H1 (cell line): ENCODE data around the gene KLC4. TPM values are rescaled to one million over a fixed set of nuclear protein-coding genes. Genes with fewer than 3 reads are reported as not detected.

ENCODE experiments used
- BCL11A ChIP-seq, 2 experiments: IDR thresholded peaks; one replicate each; pipeline ENCODE4 v1.6.1; 2011; ENCODE audit warnings: low read depth in 2 of 2, low read length in 2 of 2, mild to moderate bottlenecking in 2 of 2
- CTBP2 ChIP-seq: IDR thresholded peaks from 2 replicates; pipeline ENCODE4 v1.7.0; 2011; ENCODE audit warnings: borderline replicate concordance, mild to moderate bottlenecking, moderate library complexity, mixed read lengths, low read length; ENCODE audit not compliant: insufficient read depth, insufficient read length
- NRF1 ChIP-seq: IDR thresholded peaks from 2 replicates; pipeline ENCODE4 v1.6.1; 2011; ENCODE audit warnings: mild to moderate bottlenecking, low read depth, low read length, improper control_type of control experiment
- SIRT6 ChIP-seq: IDR thresholded peaks from one replicate; pipeline ENCODE4 v1.7.1; 2012; ENCODE audit warnings: low read length, inconsistent platforms
- SP2 ChIP-seq: IDR thresholded peaks from 2 replicates; pipeline ENCODE4 v1.6.1; 2012; ENCODE audit warnings: mild to moderate bottlenecking, low read length, inconsistent platforms
- SRF ChIP-seq: IDR thresholded peaks from 2 replicates; pipeline ENCODE4 v1.6.1; 2011; ENCODE audit warnings: mild to moderate bottlenecking, low read depth, low read length, moderate library complexity
- TAF1 ChIP-seq: IDR thresholded peaks from 2 replicates; pipeline ENCODE4 v1.6.1; 2011; ENCODE audit warnings: mild to moderate bottlenecking, low read depth, low read length
- polyA plus RNA-seq, 7 experiments: library from polyadenylated mRNA; depleted of rRNA in 3 of 7; stranded (reverse) in 5 of 7; unstranded in 2 of 7; fragments of >200 nt in 5 of 7; fragments of 200-250 nt in 2 of 7; gene quantifications; 1 replicate in 5 of 7; 2 replicates in 1 of 7; 4 replicates in 1 of 7; pipeline versions ENCODE4 v1.2.1 to v1.2.3, GENCODE V29; 2011 to 2013; ENCODE audit warnings: missing spikeins in 2 of 7, mixed read lengths in 2 of 7
- total RNA-seq: library from RNA; stranded (reverse); fragmentation: NEBNext Ultra II Directional; extraction: Animal tissue kit (Norgen Biotek cat#: 25700); gene quantifications from 2 replicates; pipeline ENCODE4 v1.2.1, GENCODE V29; 2021

KLC4 gene
- total and polyA plus RNA-seq, 2 of the 8 experiments (the other 6 are each of a cell fraction or from before 2014, with no cell fraction given): 15.7 to 28.5 TPM

- TF ChIP-seq SP2: no peak
- no peak for TF ChIP-seq SRF
- TF ChIP-seq BCL11A (IDR thresholded peaks at IDR 0.05; ENCODE audit: low read depth in 2 of 2, low read length in 2 of 2): no peak
- TF ChIP-seq SIRT6: no peak
- no peak for TF ChIP-seq NRF1
- TF ChIP-seq CTBP2: no peak
- no peak for TF ChIP-seq TAF1
Measured at GRCh38 chr6:43050981-43051380, 8.4 kb upstream of the KLC4 start (continued).
